ENCODE measurements around the gene TNFSF8.

- TF ChIP-seq CTCF (IDR thresholded peaks at IDR 0.05) (no peak), ZFX (IDR thresholded peaks at IDR 0.05; ENCODE audit: borderline replicate concordance) (no peak)
Observed at GRCh38 chr9:114919611-114920010, 10.8 kb downstream of the TNFSF8 start.

Measured in 22Rv1 (cell line).